Type B pancreatic cell (in vitro differentiated cells): ENCODE results near the gene IL1RAPL1. TPM values are rescaled to one million over a fixed set of nuclear protein-coding genes. Genes with fewer than 3 reads are reported as not detected.

Source experiments
- DNase-seq: peaks from one replicate; pipeline ENCODE4 v3.0.0; 2021; ENCODE audit warnings: mixed read lengths; ENCODE audit not compliant: unreplicated experiment; ENCODE audit errors: extremely low spot score
- H3K27ac Mint-ChIP-seq: 2 replicates; pipeline ENCODE4 v1.8.0; 2021; ENCODE audit warnings: mild to moderate bottlenecking, mixed read lengths
- H3K27me3 Mint-ChIP-seq: 2 replicates; pipeline ENCODE4 v1.8.0; 2021; ENCODE audit warnings: mixed read lengths
- H3K36me3 Mint-ChIP-seq: 2 replicates; pipeline ENCODE4 v1.8.0; 2021; ENCODE audit warnings: mixed read lengths
- H3K4me1 Mint-ChIP-seq: one replicate; pipeline ENCODE4 v1.8.0; 2021; ENCODE audit warnings: mixed read lengths; ENCODE audit not compliant: unreplicated experiment
- H3K4me3 Mint-ChIP-seq: 2 replicates; pipeline ENCODE4 v1.8.0; 2021; ENCODE audit warnings: mild to moderate bottlenecking, mixed read lengths
- H3K9me3 Mint-ChIP-seq: 2 replicates; pipeline ENCODE4 v1.8.0; 2021; ENCODE audit warnings: mixed read lengths
- total RNA-seq: library from RNA; stranded (reverse); gene quantifications from 2 replicates; pipeline ENCODE4 v1.2.1, GENCODE V29; 2021; ENCODE audit warnings: low replicate concordance
- TF ChIP-seq, protein P1 (sequence below): fragments of 200-600 bp; sonication (generic); conservative IDR thresholded peaks from 2 replicates; pipeline ENCODE4 v1.5.0; 2021; ENCODE audit warnings: antibody characterized with exemption, mild to moderate bottlenecking

IL1RAPL1 gene
- total RNA-seq, 1 donor from 2014 or later: 2.6 TPM

- peaks cover 10% of the 10 kb centered on the region for H3K27me3 Mint-ChIP-seq
- no peak overlapping the region for H3K27ac Mint-ChIP-seq
- no peak overlapping the region for H3K4me3 Mint-ChIP-seq
- peaks cover 11% of the 10 kb centered on the region for H3K4me1 Mint-ChIP-seq
- DNase-seq: no peak
- TF ChIP-seq, protein P1, sequence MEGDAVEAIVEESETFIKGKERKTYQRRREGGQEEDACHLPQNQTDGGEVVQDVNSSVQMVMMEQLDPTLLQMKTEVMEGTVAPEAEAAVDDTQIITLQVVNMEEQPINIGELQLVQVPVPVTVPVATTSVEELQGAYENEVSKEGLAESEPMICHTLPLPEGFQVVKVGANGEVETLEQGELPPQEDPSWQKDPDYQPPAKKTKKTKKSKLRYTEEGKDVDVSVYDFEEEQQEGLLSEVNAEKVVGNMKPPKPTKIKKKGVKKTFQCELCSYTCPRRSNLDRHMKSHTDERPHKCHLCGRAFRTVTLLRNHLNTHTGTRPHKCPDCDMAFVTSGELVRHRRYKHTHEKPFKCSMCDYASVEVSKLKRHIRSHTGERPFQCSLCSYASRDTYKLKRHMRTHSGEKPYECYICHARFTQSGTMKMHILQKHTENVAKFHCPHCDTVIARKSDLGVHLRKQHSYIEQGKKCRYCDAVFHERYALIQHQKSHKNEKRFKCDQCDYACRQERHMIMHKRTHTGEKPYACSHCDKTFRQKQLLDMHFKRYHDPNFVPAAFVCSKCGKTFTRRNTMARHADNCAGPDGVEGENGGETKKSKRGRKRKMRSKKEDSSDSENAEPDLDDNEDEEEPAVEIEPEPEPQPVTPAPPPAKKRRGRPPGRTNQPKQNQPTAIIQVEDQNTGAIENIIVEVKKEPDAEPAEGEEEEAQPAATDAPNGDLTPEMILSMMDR: no peak
- no peaks in the 10 kb centered on the region for H3K9me3 Mint-ChIP-seq
- H3K36me3 Mint-ChIP-seq: no peaks in the 10 kb centered on the region
Observed at GRCh38 chrX:28910487-28910886, 323.2 kb downstream of the IL1RAPL1 start.

GRCh38 chrX:28920153-28920943 is 333.1 kb downstream of the IL1RAPL1 start:
- peaks cover 11% of the 10 kb centered on the region for H3K4me1 Mint-ChIP-seq
- no peak for DNase-seq
- TF ChIP-seq, protein P1: no peak
- H3K36me3 Mint-ChIP-seq: no peaks in the 10 kb centered on the region
- H3K9me3 Mint-ChIP-seq: no peaks in the 10 kb centered on the region
- H3K27ac Mint-ChIP-seq: no peak overlapping the region
- no peak overlapping the region for H3K4me3 Mint-ChIP-seq
- peaks cover 5% of the 10 kb centered on the region for H3K27me3 Mint-ChIP-seq

DNA sequence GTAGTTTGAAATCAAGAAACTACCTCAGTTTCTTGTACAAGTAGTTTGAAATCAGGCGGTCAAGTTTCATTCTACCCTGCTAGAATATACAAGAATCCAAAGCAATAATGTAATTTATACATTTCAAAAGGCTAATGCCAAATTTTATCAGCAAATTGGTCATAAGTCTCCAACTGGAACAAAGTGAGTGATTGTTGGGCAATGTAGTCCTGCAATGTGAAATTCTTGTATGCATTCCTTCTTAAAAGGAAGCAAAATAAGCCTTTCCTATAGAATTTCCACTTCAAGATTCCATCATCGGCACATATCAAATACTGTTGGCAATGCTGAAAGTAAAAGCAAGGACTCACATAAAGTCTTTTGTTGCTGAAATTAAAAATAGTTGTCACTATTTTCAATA is 334.9 kb downstream of the IL1RAPL1 start:
- TF ChIP-seq, protein P1: no peak
- Mint-ChIP-seq H3K9me3 (no peaks in the 10 kb centered on the region), H3K4me1 (peaks cover 11% of the 10 kb centered on the region), H3K4me3 (no peak overlapping the region), H3K27me3 (peaks cover 5% of the 10 kb centered on the region), H3K36me3 (no peaks in the 10 kb centered on the region), H3K27ac (no peak overlapping the region)
- DNase-seq: no peak

DNA sequence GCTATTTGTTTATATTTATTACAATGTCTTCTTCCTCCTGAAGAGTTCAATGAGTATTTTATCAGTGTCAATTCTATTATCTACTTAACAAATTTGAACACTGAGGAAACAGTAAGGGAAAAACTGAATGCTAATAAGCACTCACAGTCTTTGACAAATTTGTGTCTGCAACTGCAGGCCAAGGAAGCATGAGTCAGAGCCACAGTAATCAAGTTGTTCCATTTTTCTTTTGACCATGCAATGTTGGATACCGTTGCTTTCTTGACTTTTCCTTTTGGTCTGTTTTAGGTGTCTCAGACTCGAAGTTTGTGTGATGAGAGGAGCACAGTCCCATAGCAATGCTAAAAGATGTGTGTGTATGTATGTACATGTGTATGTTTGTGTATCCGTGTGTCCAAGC is 359.6 kb downstream of the IL1RAPL1 start:
- TF ChIP-seq, protein P1: no peak
- Mint-ChIP-seq H3K27ac (no peak overlapping the region), H3K4me1 (no peaks in the 10 kb centered on the region), H3K9me3 (no peaks in the 10 kb centered on the region), H3K4me3 (no peak overlapping the region), H3K36me3 (no peaks in the 10 kb centered on the region), H3K27me3 (no peaks in the 10 kb centered on the region)
- no peak for DNase-seq

GRCh38 chrX:28960063-28960462 is 372.8 kb downstream of the IL1RAPL1 start:
- no peaks in the 10 kb centered on the region for H3K9me3 Mint-ChIP-seq
- H3K36me3 Mint-ChIP-seq: no peaks in the 10 kb centered on the region
- H3K4me1 Mint-ChIP-seq: no peaks in the 10 kb centered on the region
- DNase-seq: no peak
- H3K27me3 Mint-ChIP-seq: no peaks in the 10 kb centered on the region
- H3K4me3 Mint-ChIP-seq: no peak overlapping the region
- TF ChIP-seq, protein P1: no peak
- H3K27ac Mint-ChIP-seq: no peak overlapping the region
